Mesenteric fat pad (tissue), 1 donor: ENCODE results near the gene BCKDHA. TPM values are rescaled to one million over a fixed set of nuclear protein-coding genes. Genes with fewer than 3 reads are reported as not detected.

Source experiments
- DNase-seq: peaks from one replicate; pipeline ENCODE4 v3.0.0-alpha.2; 2020; ENCODE audit warnings: low spot score
- long read RNA-seq: library from polyadenylated mRNA; unstranded; transcript quantifications from one replicate; pipeline ENCODE4 v2.0.0, GENCODE V29; 2020
- total RNA-seq: library from RNA; stranded (reverse); fragmentation: NEBNext Ultra II Directional; extraction: Animal tissue kit (Norgen Biotek cat#: 25700); gene quantifications from one replicate; pipeline ENCODE4 v1.2.1, GENCODE V29; 2021
- donor health status: DM: yes; HTN: yes; CAD: no.

The BCKDHA gene
- total RNA-seq: 5.7 TPM
- long read RNA-seq, transcript BCKDHA-201 (9 exons, 2,103 nt): major isoform, 97 of 110 reads
- long read RNA-seq, partial matches to known transcripts: 5 of 110 reads
- long read RNA-seq, other reads (novel, unspliced or antisense): 8 of 110 reads

DNA sequence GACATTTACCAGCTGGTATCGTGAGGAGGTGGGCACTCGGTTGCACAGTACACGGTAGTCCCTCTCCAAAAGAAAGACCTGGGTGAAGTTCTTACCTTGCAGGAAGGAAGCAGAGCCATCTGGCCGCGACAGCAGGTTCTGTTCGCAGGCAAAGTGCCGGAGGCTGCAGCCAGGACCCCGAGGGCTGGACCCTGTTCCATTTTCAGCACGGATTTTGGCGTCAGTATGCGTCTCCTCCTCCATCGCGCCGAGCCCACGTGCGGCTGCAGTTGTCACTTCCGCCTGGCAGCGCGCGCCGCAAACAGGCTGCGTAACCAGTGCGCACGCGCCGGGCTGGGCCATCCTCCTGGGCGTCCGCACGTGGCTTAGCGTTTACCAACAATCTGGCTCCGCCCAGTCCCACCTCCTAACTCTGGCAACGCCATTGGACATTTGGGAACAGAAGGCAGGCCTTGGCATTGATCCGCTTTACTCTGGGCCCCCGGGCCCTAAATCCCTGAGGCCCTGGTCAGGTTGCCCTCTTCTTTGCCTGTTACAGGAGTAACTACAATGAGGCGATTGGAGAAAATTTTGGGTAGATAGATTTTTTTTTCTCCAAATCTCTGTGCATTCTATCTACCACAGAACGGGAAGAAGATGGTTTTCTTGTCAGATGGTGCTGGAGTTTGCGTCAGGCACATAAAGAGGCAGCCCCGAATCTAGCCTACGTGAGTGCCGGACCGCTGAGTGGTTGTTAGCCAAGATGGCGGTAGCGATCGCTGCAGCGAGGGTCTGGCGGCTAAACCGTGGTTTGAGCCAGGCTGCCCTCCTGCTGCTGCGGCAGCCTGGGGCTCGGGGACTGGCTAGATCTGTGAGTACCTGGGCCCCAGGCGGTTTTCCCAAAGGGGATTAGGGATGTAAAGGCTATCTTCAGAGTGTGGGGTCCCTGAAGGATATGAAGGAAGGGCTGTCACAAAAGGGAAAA lies at the start of gene BCKDHA, which contains the start of gene EXOSC5:
TSS of gene BCKDHA (plus strand) at position 733 of the 964 bp plus-strand sequence. CDS start at position 743, 10 bp downstream.
TSS of gene EXOSC5 (minus strand) at position 274 of the 964 bp plus-strand sequence. CDS start at position 243, 31 bp downstream.
- DNase-seq: peak; percentile 99

DNA sequence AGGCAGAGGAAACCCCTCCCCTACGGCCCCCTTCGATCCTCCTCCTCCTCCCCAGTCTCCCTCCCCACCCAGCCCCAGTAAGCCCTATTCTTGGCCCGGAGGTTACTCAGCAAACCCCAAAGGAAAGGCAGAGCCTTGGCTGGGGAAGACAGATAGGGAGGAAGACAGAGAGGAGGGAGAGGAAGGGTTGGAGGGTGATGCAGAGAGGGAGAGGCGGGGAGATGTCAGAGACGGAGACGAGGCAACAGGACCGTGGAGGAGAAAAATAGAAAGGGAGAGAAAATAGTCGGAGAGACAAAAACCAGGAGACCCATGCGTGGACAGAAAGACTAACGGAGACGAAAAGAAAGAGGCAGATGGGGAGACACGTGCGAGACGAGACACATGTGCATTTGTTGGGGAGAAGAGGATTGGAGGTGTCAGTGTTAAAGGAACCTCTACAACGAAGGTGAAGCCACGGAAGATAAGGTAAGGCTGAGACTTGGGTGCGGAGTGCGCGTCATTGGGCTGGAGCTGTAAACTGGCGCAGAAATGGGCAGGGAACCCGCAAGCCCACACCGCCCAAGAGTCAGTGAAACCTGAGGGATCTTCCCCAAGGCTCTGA lies 46.8 kb upstream of the BCKDHA start:
- no peak for DNase-seq

DNA sequence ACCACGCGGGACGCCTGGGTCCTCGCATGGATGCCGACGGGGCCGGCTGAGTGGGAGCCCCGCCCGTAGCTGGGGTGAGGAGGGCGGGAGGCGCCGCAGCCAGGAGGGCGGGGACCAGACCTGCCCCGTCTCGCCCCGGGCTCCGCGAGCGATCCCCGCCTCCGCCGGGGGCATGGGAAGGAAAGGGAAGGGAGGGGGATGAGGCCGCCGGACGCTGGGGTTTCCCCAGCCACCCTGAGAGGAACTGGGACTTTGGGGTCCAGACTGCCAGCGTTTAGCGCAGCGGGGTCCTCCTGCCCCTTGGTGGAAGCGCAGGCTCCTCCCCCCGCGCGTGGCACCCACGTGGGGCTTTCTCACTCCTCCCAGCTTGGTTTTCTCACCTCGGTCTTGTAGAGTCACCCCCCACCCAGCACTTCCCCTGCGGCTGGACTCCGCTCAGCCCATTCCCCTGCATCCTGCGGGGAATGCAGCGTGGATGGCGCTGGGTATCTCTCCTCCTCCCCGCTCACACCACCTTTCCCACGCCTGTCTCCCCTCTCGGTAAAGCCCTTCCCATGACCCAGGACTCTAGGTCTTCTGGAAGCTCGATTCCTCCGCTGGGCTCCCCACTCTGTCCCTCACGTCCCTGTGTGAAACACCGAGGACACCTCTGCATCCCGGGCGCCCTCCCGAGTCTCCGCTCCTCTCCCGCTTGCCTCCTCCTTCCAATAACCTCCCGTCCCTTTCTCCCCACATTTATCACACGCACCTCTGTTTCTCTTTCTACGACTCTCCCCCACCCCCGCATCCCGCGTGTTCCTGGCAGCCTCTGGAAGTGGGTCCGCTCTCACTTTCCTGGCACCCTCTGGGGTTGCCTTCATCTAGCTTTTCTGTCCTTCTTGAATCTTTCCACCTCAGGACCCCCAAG lies 46.0 kb upstream of the BCKDHA start:
- DNase-seq: peak; percentile 92

DNA sequence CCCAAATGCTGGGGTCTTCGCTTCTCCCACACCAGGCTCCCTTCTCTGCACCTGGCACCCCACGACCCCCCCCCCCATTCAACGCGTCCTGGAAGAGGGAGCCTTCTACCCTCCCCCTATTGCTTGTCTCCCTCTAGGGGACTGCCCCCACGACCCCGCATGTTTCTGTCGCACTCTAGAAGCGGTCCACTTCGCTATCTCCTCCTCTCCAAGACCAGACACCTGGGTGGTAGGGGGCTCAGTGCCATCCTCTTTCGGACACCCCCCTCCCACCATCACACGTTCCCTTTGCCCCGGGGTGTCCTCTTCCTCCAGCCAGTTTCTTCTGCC lies 45.4 kb upstream of the BCKDHA start:
- DNase-seq: no peak

DNA sequence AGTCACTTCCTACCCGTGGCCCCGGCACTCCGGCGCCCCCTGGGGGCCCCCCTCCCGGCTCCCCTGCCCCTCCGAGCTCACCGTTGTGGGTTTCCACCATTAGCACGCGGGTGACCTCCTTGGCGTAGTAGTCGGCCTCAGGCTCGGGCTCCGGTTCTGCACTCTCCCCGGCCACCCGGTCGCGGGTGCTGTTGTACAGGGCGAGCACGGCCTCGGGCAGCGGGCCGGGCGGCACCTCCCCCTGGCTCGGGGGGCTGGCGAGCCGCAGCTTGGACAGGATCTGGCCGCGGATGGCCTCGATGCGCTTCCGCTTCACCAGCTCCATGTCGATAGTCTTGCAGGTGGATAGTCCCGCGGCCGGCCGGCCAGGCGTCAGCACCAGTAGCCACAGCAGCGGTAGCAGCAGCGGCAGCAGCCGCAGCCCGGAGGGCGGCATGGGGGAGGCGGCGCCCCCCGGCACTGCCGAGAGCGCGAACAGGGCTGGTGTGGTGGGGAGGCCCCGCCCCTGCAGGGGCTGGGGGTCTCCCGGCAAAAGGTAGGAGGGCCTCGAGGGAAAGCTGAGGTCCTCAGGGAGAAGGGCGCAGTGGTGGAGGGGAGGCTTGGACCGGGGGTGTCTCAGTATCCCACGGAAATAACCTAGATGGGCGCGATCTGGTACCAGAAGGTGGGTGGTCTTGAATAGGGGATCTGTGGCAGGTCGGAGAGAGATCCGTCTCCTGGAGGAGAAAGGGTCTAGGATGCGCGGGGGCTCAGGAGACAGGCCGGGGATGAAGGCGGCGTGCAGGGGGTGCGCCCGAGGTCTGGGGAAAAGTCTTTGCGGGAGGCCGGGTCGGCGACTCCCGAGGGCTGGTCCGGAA lies 44.8 kb upstream of the BCKDHA start:
- DNase-seq: peak; percentile 92

DNA sequence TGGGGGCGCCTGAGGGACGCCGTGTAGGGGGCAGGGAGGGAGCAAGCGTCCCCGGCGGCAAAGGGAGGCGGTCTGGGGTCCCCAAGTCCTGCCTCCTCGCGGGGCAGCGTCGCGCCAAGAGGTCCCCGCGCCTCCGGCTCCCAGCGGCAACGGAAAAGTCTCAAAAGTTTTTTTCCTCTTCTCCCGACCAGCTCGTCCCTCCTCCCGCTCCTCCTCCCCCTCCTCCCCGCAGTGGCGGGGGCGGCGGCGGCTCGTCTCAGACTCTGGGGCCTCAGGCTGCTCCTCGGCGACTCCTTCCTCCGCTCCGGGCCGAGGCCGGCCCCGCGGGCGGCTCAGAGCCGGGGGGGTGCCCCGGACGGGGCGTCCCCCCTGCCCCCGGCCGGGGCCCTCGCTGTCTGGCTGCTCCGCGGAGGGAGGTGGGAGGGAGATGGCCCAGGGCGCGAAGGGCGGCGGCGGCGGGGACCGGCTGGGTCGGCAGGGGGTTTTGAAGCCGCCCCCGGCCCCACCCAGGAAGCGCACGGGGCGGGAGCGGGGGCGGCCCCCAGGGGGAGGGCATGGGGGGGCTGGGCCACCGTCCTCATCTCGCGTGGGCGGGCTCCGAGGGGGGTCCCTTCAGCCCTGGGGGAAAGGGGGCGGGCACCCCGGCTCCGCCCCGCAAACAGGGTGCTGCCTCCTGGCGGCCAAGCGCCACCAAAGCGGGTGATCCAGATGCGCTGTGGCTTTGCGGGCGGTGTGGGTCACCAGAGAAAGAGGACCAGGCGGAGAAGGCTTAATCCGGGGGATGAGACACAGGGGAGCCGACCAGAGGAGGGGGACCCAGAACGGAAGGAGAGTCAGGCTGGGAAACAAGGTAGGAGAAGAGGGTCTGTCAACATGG lies 43.9 kb upstream of the BCKDHA start, which contains the start of gene TGFB1:
TSS of gene TGFB1 (minus strand) at position 457 of the 877 bp plus-strand sequence. CDS start 878 bp downstream, outside the sequence.
- DNase-seq: peak; percentile 96

DNA sequence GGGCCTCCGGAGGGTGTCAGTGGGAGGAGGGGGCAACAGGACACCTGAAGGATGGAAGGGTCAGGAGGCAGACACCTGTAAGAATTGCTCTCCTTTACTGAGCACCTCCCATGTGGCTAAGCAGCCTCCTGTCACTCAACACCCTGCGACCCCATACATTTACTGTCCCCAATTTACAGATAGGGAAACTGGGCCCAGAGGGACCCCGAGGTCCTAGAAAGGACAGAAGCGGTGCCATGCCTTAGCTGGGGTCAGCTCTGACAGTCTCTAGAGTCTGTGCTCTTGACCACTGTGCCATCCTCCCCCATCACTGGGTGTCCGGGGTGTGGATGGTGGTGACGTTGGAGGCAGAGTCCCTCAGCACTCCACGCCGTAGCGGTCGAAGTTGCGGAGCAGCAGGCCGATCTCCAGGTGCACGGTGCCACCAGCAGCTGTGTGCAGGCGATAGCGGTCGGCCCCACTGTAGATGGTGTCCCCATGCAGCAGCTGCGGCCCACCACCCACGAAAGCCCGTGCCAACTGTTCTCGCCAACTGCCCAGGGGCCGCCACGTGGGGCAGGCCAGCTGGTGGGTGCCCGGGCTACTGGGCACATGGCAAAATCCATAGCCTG lies 43.2 kb upstream of the BCKDHA start:
- no peak for DNase-seq

DNA sequence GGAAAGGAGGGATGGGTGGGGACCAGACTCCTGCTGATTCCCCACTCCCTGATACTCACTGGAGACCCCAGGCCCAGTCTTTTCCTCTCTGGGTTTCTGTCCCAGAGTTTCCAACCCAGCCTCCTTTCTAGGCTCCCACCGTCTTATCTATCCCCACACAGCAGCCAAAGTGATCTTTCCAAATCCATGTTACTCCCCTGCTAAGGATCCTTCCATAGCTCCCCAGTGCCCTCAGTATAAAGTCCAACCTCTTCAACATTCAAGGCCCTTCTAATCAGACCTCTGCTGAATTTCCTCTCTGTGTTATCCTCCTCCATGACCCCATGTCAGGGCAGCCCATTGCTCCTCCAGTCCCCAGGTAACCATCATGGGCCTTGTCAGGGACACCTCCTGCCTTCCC lies 42.6 kb upstream of the BCKDHA start:
- no peak for DNase-seq

DNA sequence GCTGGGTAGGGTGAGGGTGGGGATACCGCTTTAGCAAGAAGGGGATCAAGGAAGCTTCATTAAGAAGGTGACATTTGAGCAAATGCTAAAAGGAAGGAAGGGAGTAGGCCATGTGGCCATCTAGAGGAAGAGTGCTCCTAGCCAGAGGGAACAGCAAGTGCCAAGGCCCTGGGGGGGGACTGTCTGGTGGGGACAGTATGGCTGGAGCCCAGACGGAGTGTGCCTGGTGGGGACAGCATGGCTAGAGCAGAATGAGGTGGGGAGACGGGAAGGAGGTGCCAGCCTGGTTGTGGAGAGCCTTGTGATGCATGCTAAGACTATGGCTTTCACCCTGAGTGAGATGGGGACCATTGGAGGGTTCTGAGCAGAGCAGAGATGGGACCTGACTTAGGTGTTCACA lies 41.8 kb upstream of the BCKDHA start:
- DNase-seq: no peak

DNA sequence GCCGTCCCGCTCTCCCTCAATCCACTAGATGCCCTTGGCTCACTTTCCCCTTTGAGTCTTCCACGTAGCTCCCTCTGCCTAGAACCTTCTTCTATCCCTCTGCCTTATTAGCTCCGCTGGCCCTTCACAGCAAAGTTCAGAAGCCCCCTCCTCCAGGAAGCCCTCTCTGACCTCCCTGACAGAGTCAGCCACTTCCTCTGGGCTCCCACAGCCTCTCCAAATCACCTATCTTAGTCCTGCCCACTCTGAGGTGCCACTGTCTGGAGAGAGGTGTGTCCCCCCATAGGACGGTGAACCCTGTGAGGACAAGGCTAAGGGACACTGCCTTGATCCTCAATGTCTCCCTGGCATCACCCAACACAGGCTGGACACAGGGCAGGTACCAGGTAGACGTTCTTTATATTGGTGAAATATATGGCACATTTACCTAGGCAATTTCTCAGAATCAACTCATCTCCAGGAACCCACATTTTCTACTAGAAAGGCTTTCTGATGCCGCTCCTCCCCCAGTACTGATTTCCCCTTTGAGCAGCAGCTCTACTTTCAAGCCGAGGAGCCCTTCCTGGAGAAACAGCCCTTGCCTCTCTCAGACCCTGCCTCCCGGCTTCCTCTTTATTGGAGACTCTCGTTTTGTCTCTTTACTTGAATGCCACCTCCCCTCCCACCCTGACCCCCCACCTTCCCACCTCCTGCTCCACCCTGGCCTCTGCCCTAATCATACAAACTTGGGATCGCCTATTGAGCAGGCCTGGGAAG lies 40.5 kb upstream of the BCKDHA start:
- no peak for DNase-seq

DNA sequence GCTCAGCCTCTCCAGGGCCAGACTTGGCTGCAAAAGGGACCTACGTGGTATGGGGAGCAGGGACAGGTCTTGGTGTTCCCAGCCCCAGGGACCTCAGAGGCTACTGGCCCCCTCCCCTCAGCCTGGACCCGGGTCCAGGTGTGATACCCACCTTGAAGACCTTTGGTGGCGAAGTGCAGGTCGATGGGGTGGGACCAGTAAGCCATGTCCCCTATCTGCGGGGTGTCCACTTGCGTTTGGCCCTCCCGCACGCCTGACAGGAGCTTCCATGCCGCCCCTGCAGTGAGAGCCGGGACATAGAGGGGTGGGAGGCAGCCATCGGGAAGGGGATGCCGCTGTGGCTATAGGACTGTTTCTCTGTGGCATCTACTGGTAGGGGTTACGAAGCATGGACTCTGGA lies 39.9 kb upstream of the BCKDHA start:
- no peak for DNase-seq

DNA sequence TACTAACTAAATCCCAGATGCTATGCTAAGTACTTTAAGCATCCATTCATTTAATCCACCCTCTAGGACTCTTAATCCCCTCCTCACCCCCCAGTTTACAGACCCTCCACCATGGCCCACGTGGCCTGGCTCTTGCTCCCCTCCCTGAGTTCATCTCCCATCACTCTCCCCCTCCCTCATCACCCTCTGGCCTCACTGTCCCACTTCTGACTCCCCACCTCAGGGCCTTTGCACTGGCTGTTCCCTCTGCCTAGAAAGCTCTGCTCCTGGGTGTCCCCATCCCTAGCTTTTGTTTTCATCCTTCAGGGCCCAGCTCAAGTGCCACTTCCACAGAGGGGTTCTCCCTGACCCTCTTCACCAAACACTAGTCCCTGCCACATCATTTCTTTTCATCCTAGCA lies 37.9 kb upstream of the BCKDHA start:
- DNase-seq: no peak

DNA sequence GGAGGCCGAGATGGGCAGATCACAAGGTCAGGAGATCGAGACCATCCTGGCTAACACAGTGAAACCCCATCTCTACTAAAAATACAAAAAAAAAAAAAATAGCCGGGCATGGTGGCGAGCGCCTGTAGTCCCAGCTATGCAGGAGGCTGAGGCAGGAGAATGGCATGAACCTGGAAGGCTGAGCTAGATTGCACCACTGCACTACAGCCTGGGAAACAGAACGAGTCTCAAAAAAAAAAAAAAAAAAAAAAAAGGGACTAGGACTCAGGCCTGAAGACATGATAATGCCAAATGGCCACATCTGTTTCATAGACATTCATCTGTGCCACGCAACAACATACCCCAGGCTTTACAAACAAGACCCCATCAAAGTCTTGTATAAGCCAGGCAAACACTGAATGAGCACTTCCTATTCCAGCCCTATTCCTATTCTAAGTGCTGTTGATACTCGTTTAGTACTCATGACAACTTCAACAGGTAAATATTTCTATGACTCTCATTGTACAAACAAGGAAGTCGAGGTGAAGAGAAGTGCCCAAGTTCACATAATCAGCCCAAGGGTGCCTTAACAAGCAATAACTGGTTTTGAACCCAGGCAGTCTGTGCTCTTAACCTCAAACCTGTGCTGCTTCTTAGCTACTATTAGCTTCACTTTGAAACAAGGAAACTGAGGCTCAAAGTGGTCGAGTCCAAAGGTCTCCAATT lies 35.3 kb upstream of the BCKDHA start:
- DNase-seq: no peak

DNA sequence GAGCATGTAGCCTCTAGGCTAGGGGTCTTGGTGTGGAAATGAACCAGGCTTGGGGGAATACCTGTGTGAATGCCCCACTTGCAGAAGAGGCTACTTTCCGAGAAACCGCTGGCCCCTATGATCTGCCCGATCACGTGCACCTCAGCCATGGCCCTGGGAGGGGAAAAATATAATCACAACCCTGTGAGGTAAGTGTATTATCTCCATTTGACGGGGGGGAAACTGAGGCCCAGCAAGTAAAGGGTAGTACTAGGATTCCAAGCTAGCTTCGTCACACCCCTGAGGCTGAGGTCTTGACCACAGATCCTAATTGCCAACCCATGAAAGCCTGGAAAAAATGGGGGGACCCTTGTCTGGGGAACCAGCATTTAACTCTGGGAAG lies 34.3 kb upstream of the BCKDHA start:
- DNase-seq: no peak

DNA sequence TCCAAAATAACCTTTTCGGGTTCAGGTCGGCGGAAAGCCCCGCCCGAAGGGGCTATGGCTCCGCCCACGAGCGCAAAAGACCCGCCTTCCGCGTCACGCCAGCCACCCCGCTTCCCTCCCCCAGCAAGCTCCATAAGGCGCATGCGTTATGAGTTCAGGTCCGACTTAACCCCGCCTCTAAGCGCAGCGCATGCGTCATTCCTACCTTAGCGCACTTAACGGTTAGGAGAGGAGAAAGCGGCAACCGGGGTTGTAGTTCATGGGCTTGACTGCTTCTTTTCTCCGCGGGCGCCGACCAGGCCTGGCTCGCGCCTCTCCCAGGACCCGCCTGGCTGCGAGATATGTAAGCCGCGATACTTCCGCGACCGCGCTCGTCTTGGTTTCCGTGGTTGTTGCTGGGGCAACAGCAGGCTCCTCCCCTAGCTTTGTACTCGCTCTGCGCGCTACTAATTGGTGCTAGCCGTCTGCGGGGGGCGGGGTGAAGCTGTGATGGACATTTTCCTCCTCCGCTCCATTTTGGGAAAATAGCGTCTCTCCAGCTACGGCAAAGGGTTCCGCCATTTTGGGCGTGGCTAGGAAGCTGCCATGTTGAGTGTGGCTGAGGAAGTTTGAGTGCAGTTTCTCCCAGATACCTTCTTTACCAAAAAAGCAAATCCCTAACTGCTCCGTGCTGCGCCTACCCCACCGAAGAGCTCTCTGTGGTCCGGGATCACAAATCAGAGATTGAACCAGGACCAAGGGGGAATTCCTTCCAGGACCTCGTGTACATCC lies 33.7 kb upstream of the BCKDHA start, which contains the start of gene B9D2:
TSS of gene B9D2 (minus strand) at position 397 of the 771 bp plus-strand sequence. CDS start 630 bp downstream, outside the sequence.
- DNase-seq: peak; percentile 97
